Activated naive CD4-positive, alpha-beta T cell treated with anti-CD3 and anti-CD28 coated beads, Interleukin-2, amount 50 U/mL, for 16 hours (primary cell): Measurements from ENCODE around the gene LAMA2.
A peak's percentile ranks its signal among the peaks of the same experiment; 100 is the strongest.

Experiments
- DNase-seq: peaks from one replicate; pipeline ENCODE4 v3.0.0-alpha.2; 2020

LAMA2 gene

DNA sequence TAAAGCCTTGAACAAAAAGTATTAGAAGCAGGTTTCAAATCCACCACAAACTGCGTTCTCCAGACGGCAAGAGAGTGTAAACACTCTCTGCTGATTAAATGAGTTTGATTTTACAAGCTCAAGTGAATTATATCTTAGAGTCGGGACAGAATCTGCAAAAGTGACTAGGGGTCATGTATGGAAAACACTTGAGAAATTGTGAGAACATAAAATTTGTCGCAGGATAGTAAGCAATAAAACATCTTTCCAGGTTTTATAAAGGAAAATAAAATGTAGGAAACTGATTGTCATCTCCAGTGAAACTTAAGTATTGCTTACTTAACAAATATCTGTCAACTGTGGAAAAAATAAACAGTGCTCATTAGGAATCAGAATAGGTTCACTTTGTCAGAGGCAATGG lies 452.9 kb downstream of the LAMA2 start:
- no peak for DNase-seq

- no peak for DNase-seq
These were observed 455.7 kb downstream of the LAMA2 start for GRCh38 chr6:129338683-129339082.

DNA sequence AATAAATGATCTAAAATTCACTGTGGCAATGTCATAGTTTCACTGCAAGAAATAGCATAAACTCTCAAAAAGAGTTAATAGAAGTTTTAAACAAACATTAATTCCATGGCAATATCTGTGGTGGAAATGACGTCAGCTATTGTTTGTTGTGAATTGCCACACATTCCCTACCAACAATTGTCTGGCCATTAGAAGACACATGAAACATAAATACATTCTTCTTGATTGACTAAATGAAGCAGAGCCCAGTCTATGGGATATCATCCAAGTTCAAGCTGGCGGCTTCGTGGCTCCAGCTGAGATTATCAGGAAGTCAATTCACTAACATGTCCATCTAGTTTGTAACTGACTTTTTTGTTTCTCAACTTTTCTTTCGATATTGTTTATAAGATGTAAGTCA lies 458.0 kb downstream of the LAMA2 start:
- no peak for DNase-seq

- no peak for DNase-seq
These were observed 459.3 kb downstream of the LAMA2 start for GRCh38 chr6:129342243-129342642.

GRCh38 chr6:129342796-129343195 lies 459.9 kb downstream of the LAMA2 start:
- DNase-seq: no peak

DNA sequence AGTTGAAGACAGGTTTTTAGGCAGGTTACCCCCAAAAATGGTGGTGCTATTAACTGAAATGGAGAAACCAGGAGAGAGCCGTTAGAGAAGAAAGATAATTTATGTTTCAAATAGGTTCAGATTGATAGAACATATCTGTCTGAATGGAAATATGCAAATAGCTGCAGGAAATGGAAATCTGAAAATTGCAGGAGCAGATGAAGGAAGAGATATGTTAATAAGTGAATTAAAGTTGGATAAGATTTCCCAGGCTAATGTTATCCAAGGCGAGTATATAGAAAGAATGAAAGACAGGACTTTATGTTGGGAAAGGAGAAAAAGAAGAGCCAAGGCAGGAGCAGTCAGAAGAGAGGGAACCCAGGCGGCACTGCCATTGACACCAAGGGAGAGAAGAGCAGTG lies 461.4 kb downstream of the LAMA2 start:
- DNase-seq: no peak

DNA sequence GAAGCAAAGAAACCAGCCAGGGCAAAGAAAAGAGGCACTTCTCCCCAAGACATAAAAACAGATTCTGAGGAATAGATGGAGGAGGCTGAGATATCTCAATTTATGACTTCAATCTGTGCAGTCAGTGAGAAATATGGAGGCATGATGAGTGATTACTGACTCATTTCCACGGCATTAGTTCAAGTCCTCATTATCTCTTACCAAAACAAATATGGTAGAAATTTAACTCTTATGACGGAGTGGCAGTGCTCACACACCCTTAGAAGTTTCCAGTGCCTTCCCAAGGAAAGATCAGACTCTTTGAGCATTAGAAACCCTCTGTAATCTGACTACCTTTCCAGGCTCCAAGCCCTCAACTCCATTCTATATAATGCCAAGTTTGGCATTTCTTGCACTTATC lies 463.0 kb downstream of the LAMA2 start:
- no peak for DNase-seq

- DNase-seq: no peak
These were observed 464.0 kb downstream of the LAMA2 start for GRCh38 chr6:129346964-129347363.

DNA sequence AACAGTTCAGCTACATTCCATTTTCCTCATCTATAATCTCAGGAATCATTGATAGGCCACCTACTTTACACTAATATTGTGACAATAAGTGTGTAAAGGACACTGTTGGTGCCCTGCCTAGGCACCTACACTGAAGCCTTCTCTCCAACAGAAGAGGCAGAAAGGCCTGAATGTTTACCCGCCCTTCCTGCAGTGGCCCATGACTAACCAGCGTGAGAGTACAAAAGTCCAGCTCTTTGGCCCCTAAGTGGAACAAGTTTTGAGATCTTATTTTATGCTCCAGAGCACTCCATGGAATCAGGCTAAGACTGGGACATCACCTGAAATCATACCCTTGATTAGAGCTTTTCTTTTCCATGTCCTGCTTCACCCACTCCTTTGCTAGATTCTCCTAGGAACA lies 467.3 kb downstream of the LAMA2 start:
- DNase-seq: no peak

DNA sequence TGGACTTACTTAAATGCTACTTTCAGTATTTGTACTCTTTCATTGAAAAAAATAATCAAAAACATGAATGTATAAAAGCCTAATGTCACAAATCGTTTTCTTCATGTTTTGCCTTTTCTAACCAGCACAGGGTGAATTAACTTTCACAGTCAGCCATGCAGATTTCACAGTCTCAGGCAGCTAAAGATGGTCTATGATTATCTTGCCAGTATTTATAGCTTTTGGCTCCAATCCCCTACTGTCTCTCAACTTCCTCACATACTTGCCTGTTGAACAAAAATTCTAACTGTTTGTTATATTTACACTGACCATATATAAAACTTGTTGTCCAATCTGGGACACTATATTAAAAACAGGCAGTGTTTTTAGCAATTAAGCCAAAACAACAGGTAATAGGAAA lies 468.9 kb downstream of the LAMA2 start:
- no peak for DNase-seq

DNA sequence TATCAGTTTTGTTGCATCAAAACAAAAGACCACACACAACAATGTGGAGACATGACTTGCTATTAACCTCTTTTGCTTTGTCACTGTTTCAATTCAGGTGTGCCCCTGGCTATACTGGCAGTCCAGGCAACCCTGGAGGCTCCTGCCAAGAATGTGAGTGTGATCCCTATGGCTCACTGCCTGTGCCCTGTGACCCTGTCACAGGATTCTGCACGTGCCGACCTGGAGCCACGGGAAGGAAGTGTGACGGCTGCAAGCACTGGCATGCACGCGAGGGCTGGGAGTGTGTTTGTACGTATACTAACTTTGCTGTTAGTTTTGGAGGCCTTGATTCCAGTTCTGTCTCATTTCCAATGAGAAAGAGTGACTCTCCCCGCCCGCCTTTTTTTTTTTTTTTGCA lies 470.1 kb downstream of the LAMA2 start:
- DNase-seq: no peak

GRCh38 chr6:129356129-129356528 lies 473.2 kb downstream of the LAMA2 start:
- DNase-seq: no peak

DNA sequence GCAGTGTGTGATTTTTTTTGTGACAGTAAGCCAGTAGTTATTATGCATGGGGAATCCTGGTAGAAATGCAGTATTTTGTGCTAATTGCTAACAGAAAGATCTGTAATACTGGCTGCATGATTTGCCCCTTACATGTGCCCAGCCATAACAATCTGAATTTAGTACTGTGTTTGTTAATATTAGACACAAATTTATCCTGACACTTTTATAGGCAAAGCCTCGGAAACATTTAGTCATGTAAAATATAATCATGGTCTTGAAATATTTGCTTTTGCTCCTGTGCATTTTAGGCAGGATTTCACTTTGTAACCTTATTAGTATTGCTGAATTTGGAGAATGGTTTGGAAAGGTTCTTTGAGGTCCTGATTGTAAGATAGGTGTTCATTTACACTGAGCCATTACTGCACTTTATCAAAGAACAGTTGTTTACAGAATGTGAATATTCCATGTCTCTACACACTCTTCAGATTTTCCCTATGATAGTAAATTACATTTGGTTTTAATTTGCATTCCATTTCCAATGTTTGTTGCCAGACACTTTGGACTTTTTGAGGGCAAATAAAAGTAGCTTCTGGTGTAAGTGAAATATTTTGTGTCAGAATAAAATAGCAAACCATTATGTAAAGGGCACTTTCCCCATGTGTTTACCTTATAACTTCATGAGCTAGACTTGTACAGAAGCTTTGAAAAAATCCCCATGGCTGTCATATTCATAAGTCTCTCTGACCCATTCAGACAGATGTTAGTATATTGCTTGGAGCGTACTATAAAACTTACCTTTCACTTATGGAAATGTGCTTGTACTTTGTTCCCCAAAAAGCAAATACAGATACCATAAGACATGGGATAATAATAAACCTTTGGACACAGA lies 477.1 kb downstream of the LAMA2 start:
- no peak for DNase-seq

GRCh38 chr6:129360682-129360955 lies 477.7 kb downstream of the LAMA2 start:
- no peak for DNase-seq

DNA sequence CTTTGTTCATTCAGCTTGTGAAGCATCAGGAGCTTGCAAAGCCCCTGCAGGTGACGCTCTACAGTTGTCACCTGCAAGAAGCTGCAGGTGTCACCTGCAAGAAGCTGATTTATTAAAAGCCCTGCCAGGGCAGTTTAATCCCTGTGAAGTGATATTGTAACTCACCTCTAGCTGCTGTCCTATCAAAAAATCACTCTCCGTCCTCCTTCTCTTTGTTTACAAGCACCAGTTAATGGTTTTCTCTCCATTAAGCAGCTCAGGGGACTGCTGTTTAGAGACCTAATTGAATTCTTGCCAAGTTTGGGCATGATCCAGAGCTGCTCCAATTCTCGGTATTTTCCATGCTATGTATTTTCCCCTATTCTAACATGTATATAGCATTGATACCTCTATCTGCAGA lies 481.1 kb downstream of the LAMA2 start:
- DNase-seq: no peak

DNA sequence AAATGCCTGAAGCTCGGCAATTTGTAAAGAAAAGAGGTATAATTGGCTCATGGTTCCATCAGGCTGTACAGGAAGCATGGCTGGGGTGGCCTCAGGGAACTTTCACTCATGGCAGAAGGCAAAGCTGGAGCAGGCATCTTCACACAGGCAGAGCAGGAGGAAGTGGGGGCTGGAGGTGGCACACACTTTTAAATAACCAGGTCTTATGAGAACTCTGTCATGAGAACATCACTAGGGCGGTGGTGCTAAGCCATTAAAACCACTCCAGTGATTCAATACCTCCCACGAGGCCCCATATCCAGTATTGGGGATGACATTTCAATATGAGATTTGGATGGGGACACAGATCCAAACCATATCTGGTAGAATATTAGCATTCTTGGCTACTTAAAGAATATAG lies 481.8 kb downstream of the LAMA2 start:
- no peak for DNase-seq

GRCh38 chr6:129368076-129368475 lies 485.1 kb downstream of the LAMA2 start:
- no peak for DNase-seq

DNA sequence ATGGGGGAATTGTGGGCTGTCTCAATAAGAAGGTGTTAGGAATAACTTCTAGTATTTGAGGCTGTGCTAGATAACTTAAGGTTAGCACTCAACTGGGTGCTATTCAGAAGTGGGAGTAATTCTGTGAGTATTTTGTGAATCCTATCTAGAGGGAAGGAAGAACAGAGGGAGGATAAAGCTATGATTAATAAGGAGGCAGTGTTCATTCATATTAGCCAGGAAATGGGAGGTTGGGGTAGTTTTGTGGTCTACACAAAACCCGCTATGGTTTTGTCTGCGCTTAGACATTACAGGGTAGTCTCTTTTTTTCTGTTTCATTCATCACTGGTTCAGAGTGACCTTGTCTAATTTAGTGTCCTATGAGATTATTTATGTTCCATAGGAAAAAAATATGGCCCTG lies 486.0 kb downstream of the LAMA2 start:
- DNase-seq: no peak

DNA sequence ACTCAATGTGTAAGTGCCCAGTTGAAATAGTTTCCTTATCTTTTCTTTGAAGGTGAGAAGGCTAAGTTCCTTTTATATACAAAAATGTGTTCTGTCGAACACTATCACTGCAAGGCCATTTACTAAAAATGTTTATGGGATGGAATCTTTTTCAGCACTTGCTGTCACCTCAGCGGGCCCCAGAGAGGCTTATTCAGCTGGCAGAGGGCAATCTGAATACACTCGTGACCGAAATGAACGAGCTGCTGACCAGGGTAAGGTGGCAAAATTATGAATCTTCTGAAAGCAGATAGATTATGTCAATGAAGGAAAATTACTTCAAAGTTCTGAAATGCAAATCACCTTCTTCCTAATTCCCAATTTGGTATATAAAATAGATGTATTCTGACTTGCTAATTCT lies 486.8 kb downstream of the LAMA2 start:
- DNase-seq: no peak

GRCh38 chr6:129370268-129370916 lies 487.5 kb downstream of the LAMA2 start:
- peak; percentile 47 for DNase-seq

GRCh38 chr6:129381885-129382284 lies 498.9 kb downstream of the LAMA2 start:
- DNase-seq: no peak

DNA sequence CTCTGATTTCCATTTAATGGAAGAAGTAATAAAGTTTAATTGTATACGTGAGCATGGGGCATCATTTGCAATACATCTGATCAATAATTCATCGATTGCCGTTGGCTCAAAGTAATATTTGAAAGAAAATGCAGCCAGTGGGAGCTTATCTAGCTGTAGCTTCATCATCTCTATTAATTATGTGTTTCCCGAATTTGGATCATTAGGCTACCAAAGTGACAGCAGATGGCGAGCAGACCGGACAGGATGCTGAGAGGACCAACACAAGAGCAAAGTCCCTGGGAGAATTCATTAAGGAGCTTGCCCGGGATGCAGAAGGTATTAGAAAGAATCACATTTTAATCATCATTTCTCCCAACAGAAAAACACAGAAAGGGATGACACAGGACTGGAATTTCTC lies 500.0 kb downstream of the LAMA2 start:
- DNase-seq: no peak

DNA sequence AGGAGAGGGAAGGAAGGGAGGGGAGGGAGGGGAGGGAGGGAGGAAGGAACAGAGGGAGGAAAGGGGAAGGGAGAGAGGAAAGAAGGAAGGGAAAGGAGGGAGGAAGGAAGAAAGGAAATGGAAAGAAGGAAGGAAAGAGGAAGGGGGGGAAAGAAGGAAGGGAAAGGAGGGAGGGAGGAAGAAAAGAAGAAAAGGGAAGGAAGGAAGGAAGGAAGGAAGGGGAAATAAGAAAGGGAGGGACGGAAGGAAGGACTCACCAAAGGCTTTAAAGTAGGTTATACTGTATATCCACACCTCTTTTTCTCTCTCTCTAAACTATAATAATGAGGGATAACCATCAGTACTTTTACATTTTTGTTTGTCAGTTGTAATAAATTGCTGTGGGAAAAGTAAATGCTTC lies 502.2 kb downstream of the LAMA2 start:
- DNase-seq: no peak

- no peak for DNase-seq
These were observed 508.0 kb downstream of the LAMA2 start for GRCh38 chr6:129390900-129391299.

DNA sequence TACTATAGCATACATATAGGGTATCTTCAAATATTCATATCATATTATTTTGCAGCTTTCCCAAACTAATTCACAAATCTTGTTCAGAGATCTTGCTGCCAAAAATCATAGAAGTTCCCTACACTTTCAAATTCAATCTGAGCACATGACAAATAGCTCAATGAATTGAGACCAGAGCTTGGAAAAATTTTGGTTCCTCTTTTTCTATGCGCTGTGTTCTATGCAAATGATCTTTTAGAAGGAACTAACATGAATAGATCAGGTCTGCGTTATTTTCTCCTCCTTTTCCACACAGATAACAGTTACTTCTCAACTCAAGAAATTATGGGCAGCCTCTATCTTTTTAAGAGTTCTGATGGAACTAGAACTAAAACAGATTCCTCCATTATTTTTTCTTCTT lies 510.7 kb downstream of the LAMA2 start:
- DNase-seq: no peak
